GM23338 (cell line): ENCODE measurements around the gene PLCD3. TPM values are rescaled to one million over a fixed set of nuclear protein-coding genes. Genes with fewer than 3 reads are reported as not detected.

Experiments
- ATAC-seq: fragments of 200-7000 bp; cut with Tn5 transposase; 3 replicates; pipeline ENCODE4 v1.9.1; 2020
- DNase-seq: peaks from one replicate; pipeline ENCODE4 v3.0.0-alpha.2; 2015; ENCODE audit warnings: low spot score
- H2AFZ ChIP-seq: fragments of 200-600 bp; sonication (generic); 2 replicates; pipeline ENCODE4 v1.8.0; 2016; ENCODE audit warnings: antibody characterized with exemption, mild to moderate bottlenecking, moderate library complexity
- H3F3A ChIP-seq: fragments of 200-600 bp; sonication (generic); replicated peaks from 2 replicates; pipeline ENCODE4 v1.8.0; 2017; ENCODE audit warnings: antibody characterized with exemption, mixed run types, low read depth
- H3K27ac ChIP-seq: fragments of 200-600 bp; sonication (generic); 2 replicates; pipeline ENCODE4 v1.6.1; 2016; ENCODE audit warnings: low read depth
- H3K27me3 ChIP-seq: fragments of 200-600 bp; sonication (generic); 2 replicates; pipeline ENCODE4 v1.8.0; 2016; ENCODE audit warnings: mild to moderate bottlenecking, mixed run types, moderate library complexity; ENCODE audit not compliant: insufficient read depth
- H3K36me3 ChIP-seq: fragments of 200-600 bp; sonication (generic); 2 replicates; pipeline ENCODE4 v1.8.0; 2016; ENCODE audit warnings: mild to moderate bottlenecking; ENCODE audit not compliant: insufficient read depth
- H3K4me1 ChIP-seq: fragments of 200-600 bp; sonication (generic); 2 replicates; pipeline ENCODE4 v1.8.0; 2016; ENCODE audit warnings: mild to moderate bottlenecking, moderate library complexity; ENCODE audit not compliant: insufficient read depth
- H3K4me2 ChIP-seq: fragments of 200-600 bp; sonication (generic); 2 replicates; pipeline ENCODE4 v1.7.1; 2017; ENCODE audit warnings: mixed run types
- H3K4me3 ChIP-seq: fragments of 200-600 bp; sonication (generic); 2 replicates; pipeline ENCODE4 v1.6.1; 2016; ENCODE audit warnings: mixed run types
- H3K79me2 ChIP-seq: fragments of 200-600 bp; sonication (generic); replicated peaks from 2 replicates; pipeline ENCODE4 v1.8.0; 2017; ENCODE audit warnings: mild to moderate bottlenecking; ENCODE audit not compliant: insufficient read depth
- H3K9me2 ChIP-seq: fragments of 200-600 bp; sonication (generic); 2 replicates; pipeline ENCODE4 v1.8.0; 2017; ENCODE audit not compliant: insufficient read depth
- H4K20me1 ChIP-seq: fragments of 200-600 bp; sonication (generic); replicated peaks from 2 replicates; pipeline ENCODE4 v1.8.0; 2017; ENCODE audit warnings: mild to moderate bottlenecking; ENCODE audit not compliant: insufficient read depth
- H3K27ac Mint-ChIP-seq: 2 replicates; pipeline ENCODE4 v1.8.0; 2020; ENCODE audit warnings: inconsistent platforms, mild to moderate bottlenecking, moderate library complexity, mixed read lengths
- H3K27me3 Mint-ChIP-seq: 3 replicates; pipeline ENCODE4 v1.8.0; 2022; ENCODE audit warnings: low read depth, mild to moderate bottlenecking, moderate library complexity, mixed read lengths, inconsistent platforms; ENCODE audit not compliant: insufficient read depth, poor library complexity
- H3K36me3 Mint-ChIP-seq: 3 replicates; pipeline ENCODE4 v1.8.0; 2021; ENCODE audit warnings: low read depth, mild to moderate bottlenecking, inconsistent platforms, moderate library complexity, mixed read lengths
- H3K4me1 Mint-ChIP-seq: 3 replicates; pipeline ENCODE4 v1.8.0; 2020; ENCODE audit warnings: mild to moderate bottlenecking, inconsistent platforms, mixed read lengths
- H3K4me3 Mint-ChIP-seq: 3 replicates; pipeline ENCODE4 v1.8.0; 2021; ENCODE audit warnings: moderate library complexity, mild to moderate bottlenecking, inconsistent platforms, mixed read lengths
- H3K9me3 Mint-ChIP-seq: 3 replicates; pipeline ENCODE4 v1.8.0; 2020; ENCODE audit warnings: moderate library complexity, mild to moderate bottlenecking, inconsistent platforms, mixed read lengths
- CREB1 ChIP-seq: fragments of 250-450 bp; sonication (Bioruptor Pico); IDR thresholded peaks from 2 replicates; pipeline ENCODE4 v1.5.0; 2020; ENCODE audit warnings: low read depth, mild to moderate bottlenecking, moderate library complexity
- EZH2 ChIP-seq: fragments of 200-600 bp; sonication (generic); IDR thresholded peaks from one replicate; pipeline ENCODE4 v1.8.0; 2017; ENCODE audit warnings: antibody characterized with exemption, mild to moderate bottlenecking, low read depth; ENCODE audit not compliant: unreplicated experiment
- EZH2phosphoT487 ChIP-seq: fragments of 200-600 bp; sonication (generic); IDR thresholded peaks from one replicate; pipeline ENCODE4 v1.8.1; 2018; ENCODE audit warnings: antibody characterized with exemption; ENCODE audit not compliant: unreplicated experiment
- JUNB ChIP-seq: IDR thresholded peaks from one replicate; pipeline ENCODE4 v1.6.1; 2016; ENCODE audit warnings: antibody characterized with exemption; ENCODE audit not compliant: unreplicated experiment
- NANOG ChIP-seq: IDR thresholded peaks from 2 replicates; pipeline ENCODE4 v1.6.1; 2016; ENCODE audit warnings: antibody characterized with exemption, borderline replicate concordance
- POLR2AphosphoS5 ChIP-seq: IDR thresholded peaks from 2 replicates; pipeline ENCODE4 v1.6.1; 2016; ENCODE audit warnings: antibody characterized with exemption, low read depth
- ZNF114 ChIP-seq: fragments of 250-450 bp; sonication (Bioruptor Pico); IDR thresholded peaks from 2 replicates; pipeline ENCODE4 v1.5.0; 2020; ENCODE audit warnings: mild to moderate bottlenecking, moderate library complexity
- ZNF331 ChIP-seq: fragments of 250-450 bp; sonication (Bioruptor Pico); IDR thresholded peaks from 2 replicates; pipeline ENCODE4 v1.5.0; 2020; ENCODE audit warnings: low read depth, mild to moderate bottlenecking, moderate library complexity
- polyA plus RNA-seq: library from polyadenylated mRNA; unstranded; fragments of >200 nt; fragmentation: Nextera tagmentation; extraction: Ambion mirVana; gene quantifications from 2 replicates; pipeline ENCODE4 v1.2.1, GENCODE V29; 2016
- total RNA-seq: library from RNA; depleted of rRNA; stranded (reverse); fragments of >200 nt; shearing (Covaris generic); gene quantifications from 2 replicates; pipeline ENCODE4 v1.2.3, GENCODE V29; 2014
- TF ChIP-seq, protein P1 (sequence below), 2 experiments: fragments of 200-600 bp in 1 of 2; sonication (generic) in 1 of 2; conservative IDR thresholded peaks; 2 replicates each; pipeline versions ENCODE4 v1.5.1 to v1.6.1; 2016 to 2017; ENCODE audit warnings: antibody characterized with exemption in 2 of 2, low read depth in 2 of 2, mild to moderate bottlenecking in 2 of 2, moderate library complexity in 1 of 2
- TF ChIP-seq, protein P2 (sequence below): fragments of 250-450 bp; sonication (Bioruptor Pico); IDR thresholded peaks from 2 replicates; pipeline ENCODE4 v1.5.0; 2020; ENCODE audit warnings: mild to moderate bottlenecking, moderate library complexity
- TF ChIP-seq, protein P3 (sequence below): IDR thresholded peaks from one replicate; pipeline ENCODE4 v1.6.1; 2018; ENCODE audit warnings: antibody characterized with exemption; ENCODE audit not compliant: unreplicated experiment
- TF ChIP-seq, protein P4 (sequence below): IDR thresholded peaks from 2 replicates; pipeline ENCODE4 v1.6.1; 2016; ENCODE audit warnings: antibody characterized with exemption

The PLCD3 gene
- total and polyA plus RNA-seq, 2 experiments from 2014 or later: 3.0 to 32.1 TPM

DNA sequence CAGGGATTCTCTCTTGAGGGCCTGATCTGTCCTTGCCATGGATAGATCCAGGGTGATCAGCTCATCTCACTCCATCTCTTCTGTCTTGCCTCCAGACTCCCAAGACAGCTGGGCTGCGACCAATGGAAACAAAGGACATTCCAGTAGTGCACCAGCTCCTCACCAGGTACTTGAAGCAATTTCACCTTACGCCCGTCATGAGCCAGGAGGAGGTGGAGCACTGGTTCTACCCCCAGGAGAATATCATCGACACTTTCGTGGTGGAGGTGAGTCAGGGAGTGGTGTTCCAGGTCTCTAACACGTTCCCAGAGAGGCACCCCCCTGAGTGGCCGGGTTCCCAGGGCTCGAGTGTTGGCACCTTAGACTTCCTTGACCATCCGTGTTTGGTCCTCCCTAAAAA lies 29.5 kb downstream of the PLCD3 start:
- Histone ChIP-seq H3K79me2 (no peaks in the 10 kb centered on the region), H3K4me1 (no peaks in the 10 kb centered on the region), H2AFZ (no peak overlapping the region), H3K36me3 (peaks cover 52% of the 10 kb centered on the region), H3F3A (peaks cover 15% of the 10 kb centered on the region), H4K20me1 (peaks cover 18% of the 10 kb centered on the region), H3K9me2 (no peaks in the 10 kb centered on the region), H3K4me2 (no peak overlapping the region), H3K4me3 (no peak overlapping the region), H3K27me3 (no peaks in the 10 kb centered on the region), H3K27ac (no peak overlapping the region)
- TF ChIP-seq, protein P1, sequence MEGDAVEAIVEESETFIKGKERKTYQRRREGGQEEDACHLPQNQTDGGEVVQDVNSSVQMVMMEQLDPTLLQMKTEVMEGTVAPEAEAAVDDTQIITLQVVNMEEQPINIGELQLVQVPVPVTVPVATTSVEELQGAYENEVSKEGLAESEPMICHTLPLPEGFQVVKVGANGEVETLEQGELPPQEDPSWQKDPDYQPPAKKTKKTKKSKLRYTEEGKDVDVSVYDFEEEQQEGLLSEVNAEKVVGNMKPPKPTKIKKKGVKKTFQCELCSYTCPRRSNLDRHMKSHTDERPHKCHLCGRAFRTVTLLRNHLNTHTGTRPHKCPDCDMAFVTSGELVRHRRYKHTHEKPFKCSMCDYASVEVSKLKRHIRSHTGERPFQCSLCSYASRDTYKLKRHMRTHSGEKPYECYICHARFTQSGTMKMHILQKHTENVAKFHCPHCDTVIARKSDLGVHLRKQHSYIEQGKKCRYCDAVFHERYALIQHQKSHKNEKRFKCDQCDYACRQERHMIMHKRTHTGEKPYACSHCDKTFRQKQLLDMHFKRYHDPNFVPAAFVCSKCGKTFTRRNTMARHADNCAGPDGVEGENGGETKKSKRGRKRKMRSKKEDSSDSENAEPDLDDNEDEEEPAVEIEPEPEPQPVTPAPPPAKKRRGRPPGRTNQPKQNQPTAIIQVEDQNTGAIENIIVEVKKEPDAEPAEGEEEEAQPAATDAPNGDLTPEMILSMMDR (conservative IDR thresholded peaks at IDR 0.05; ENCODE audit: low read depth in 2 of 2): no peak
- TF ChIP-seq ZNF331 (CRISPR knock-in tag) (no peak), JUNB (no peak), EZH2 (no peak), CREB1 (CRISPR knock-in tag) (no peak), ZNF114 (no peak), NANOG (no peak), EZH2phosphoT487 (no peak), POLR2AphosphoS5 (no peak)
- TF ChIP-seq, protein P2, sequence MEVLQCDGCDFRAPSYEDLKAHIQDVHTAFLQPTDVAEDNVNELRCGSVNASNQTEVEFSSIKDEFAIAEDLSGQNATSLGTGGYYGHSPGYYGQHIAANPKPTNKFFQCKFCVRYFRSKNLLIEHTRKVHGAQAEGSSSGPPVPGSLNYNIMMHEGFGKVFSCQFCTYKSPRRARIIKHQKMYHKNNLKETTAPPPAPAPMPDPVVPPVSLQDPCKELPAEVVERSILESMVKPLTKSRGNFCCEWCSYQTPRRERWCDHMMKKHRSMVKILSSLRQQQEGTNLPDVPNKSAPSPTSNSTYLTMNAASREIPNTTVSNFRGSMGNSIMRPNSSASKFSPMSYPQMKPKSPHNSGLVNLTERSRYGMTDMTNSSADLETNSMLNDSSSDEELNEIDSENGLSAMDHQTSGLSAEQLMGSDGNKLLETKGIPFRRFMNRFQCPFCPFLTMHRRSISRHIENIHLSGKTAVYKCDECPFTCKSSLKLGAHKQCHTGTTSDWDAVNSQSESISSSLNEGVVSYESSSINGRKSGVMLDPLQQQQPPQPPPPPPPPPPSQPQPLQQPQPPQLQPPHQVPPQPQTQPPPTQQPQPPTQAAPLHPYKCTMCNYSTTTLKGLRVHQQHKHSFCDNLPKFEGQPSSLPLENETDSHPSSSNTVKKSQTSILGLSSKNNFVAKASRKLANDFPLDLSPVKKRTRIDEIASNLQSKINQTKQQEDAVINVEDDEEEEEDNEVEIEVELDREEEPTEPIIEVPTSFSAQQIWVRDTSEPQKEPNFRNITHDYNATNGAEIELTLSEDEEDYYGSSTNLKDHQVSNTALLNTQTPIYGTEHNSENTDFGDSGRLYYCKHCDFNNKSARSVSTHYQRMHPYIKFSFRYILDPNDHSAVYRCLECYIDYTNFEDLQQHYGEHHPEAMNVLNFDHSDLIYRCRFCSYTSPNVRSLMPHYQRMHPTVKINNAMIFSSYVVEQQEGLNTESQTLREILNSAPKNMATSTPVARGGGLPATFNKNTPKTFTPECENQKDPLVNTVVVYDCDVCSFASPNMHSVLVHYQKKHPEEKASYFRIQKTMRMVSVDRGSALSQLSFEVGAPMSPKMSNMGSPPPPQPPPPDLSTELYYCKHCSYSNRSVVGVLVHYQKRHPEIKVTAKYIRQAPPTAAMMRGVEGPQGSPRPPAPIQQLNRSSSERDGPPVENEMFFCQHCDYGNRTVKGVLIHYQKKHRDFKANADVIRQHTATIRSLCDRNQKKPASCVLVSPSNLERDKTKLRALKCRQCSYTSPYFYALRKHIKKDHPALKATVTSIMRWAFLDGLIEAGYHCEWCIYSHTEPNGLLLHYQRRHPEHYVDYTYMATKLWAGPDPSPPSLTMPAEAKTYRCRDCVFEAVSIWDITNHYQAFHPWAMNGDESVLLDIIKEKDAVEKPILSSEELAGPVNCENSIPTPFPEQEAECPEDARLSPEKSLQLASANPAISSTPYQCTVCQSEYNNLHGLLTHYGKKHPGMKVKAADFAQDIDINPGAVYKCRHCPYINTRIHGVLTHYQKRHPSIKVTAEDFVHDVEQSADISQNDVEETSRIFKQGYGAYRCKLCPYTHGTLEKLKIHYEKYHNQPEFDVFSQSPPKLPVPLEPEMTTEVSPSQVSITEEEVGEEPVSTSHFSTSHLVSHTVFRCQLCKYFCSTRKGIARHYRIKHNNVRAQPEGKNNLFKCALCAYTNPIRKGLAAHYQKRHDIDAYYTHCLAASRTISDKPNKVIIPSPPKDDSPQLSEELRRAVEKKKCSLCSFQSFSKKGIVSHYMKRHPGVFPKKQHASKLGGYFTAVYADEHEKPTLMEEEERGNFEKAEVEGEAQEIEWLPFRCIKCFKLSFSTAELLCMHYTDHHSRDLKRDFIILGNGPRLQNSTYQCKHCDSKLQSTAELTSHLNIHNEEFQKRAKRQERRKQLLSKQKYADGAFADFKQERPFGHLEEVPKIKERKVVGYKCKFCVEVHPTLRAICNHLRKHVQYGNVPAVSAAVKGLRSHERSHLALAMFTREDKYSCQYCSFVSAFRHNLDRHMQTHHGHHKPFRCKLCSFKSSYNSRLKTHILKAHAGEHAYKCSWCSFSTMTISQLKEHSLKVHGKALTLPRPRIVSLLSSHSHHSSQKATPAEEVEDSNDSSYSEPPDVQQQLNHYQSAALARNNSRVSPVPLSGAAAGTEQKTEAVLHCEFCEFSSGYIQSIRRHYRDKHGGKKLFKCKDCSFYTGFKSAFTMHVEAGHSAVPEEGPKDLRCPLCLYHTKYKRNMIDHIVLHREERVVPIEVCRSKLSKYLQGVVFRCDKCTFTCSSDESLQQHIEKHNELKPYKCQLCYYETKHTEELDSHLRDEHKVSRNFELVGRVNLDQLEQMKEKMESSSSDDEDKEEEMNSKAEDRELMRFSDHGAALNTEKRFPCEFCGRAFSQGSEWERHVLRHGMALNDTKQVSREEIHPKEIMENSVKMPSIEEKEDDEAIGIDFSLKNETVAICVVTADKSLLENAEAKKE (CRISPR knock-in tag): no peak
- TF ChIP-seq, protein P3, sequence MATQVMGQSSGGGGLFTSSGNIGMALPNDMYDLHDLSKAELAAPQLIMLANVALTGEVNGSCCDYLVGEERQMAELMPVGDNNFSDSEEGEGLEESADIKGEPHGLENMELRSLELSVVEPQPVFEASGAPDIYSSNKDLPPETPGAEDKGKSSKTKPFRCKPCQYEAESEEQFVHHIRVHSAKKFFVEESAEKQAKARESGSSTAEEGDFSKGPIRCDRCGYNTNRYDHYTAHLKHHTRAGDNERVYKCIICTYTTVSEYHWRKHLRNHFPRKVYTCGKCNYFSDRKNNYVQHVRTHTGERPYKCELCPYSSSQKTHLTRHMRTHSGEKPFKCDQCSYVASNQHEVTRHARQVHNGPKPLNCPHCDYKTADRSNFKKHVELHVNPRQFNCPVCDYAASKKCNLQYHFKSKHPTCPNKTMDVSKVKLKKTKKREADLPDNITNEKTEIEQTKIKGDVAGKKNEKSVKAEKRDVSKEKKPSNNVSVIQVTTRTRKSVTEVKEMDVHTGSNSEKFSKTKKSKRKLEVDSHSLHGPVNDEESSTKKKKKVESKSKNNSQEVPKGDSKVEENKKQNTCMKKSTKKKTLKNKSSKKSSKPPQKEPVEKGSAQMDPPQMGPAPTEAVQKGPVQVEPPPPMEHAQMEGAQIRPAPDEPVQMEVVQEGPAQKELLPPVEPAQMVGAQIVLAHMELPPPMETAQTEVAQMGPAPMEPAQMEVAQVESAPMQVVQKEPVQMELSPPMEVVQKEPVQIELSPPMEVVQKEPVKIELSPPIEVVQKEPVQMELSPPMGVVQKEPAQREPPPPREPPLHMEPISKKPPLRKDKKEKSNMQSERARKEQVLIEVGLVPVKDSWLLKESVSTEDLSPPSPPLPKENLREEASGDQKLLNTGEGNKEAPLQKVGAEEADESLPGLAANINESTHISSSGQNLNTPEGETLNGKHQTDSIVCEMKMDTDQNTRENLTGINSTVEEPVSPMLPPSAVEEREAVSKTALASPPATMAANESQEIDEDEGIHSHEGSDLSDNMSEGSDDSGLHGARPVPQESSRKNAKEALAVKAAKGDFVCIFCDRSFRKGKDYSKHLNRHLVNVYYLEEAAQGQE: no peak
- TF ChIP-seq, protein P4, sequence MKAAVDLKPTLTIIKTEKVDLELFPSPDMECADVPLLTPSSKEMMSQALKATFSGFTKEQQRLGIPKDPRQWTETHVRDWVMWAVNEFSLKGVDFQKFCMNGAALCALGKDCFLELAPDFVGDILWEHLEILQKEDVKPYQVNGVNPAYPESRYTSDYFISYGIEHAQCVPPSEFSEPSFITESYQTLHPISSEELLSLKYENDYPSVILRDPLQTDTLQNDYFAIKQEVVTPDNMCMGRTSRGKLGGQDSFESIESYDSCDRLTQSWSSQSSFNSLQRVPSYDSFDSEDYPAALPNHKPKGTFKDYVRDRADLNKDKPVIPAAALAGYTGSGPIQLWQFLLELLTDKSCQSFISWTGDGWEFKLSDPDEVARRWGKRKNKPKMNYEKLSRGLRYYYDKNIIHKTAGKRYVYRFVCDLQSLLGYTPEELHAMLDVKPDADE: no peak
- H3K4me3 Mint-ChIP-seq: no peak overlapping the region
- ATAC-seq (no peak), DNase-seq (no peak)
- H3K27me3 Mint-ChIP-seq: peaks cover 13% of the 10 kb centered on the region
- no peak overlapping the region for H3K27ac Mint-ChIP-seq
- H3K4me1 Mint-ChIP-seq: peaks cover 6% of the 10 kb centered on the region
- no peaks in the 10 kb centered on the region; the same call in 2 of the 3 replicates for H3K9me3 Mint-ChIP-seq
- peaks cover 84% of the 10 kb centered on the region for H3K36me3 Mint-ChIP-seq
